BE2C (cell line): Measurements from ENCODE around the gene FMNL3.
"Not testable (repeated sequence)": the region's sequence is repeated elsewhere in the genome, so short reads cannot be mapped to it uniquely, and the experiment has no call there.

Experiments used
- DNase-seq: peaks from one replicate; pipeline ENCODE4 v3.0.0-alpha.2; 2020
- H3K27me3 ChIP-seq: fragments of 250-450 bp; sonication (Bioruptor Pico); 2 replicates; pipeline ENCODE4 v1.5.1; 2020; ENCODE audit warnings: mild to moderate bottlenecking
- H3K36me3 ChIP-seq: fragments of 250-450 bp; sonication (Bioruptor Pico); 2 replicates; pipeline ENCODE4 v1.5.1; 2020; ENCODE audit warnings: mild to moderate bottlenecking
- H3K4me1 ChIP-seq: fragments of 250-450 bp; sonication (Bioruptor Pico); 2 replicates; pipeline ENCODE4 v1.5.1; 2020
- H3K4me3 ChIP-seq: 2 replicates; pipeline ENCODE4 v1.5.1; 2011; ENCODE audit warnings: low read depth, low read length
- H3K9me3 ChIP-seq: fragments of 250-450 bp; sonication (Bioruptor Pico); 2 replicates; pipeline ENCODE4 v1.5.1; 2020
- TF ChIP-seq, protein P1 (sequence below): IDR thresholded peaks from 2 replicates; pipeline ENCODE4 v1.5.1; 2012; ENCODE audit warnings: mild to moderate bottlenecking, low read depth, low read length

The FMNL3 gene

DNA sequence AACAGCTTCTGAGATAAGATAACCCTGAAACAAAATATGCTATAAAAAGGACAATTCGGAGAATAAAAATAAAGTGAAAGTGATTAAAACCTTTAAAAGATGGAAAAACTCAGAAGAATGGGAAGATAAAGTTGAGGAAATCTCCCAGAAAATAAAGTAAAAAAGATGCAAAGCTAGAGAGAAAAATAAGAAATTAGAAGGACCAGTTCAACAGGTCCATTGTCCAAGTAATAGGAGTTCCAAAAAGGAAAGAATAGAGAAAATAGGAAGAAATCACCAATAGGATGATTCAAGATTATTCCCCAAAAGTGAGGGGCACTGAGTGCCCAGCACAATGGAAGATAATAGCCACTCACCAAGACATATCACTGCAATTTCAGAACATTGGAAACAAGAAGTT, 88.6 kb downstream of the FMNL3 start:
- Histone ChIP-seq H3K27me3 (no peaks in the 10 kb centered on the region), H3K36me3 (no peaks in the 10 kb centered on the region), H3K4me3 (no peak overlapping the region), H3K9me3 (no peaks in the 10 kb centered on the region), H3K4me1 (no peaks in the 10 kb centered on the region; the same call in 1 of the 2 replicates)
- DNase-seq: no peak
- TF ChIP-seq, protein P1, sequence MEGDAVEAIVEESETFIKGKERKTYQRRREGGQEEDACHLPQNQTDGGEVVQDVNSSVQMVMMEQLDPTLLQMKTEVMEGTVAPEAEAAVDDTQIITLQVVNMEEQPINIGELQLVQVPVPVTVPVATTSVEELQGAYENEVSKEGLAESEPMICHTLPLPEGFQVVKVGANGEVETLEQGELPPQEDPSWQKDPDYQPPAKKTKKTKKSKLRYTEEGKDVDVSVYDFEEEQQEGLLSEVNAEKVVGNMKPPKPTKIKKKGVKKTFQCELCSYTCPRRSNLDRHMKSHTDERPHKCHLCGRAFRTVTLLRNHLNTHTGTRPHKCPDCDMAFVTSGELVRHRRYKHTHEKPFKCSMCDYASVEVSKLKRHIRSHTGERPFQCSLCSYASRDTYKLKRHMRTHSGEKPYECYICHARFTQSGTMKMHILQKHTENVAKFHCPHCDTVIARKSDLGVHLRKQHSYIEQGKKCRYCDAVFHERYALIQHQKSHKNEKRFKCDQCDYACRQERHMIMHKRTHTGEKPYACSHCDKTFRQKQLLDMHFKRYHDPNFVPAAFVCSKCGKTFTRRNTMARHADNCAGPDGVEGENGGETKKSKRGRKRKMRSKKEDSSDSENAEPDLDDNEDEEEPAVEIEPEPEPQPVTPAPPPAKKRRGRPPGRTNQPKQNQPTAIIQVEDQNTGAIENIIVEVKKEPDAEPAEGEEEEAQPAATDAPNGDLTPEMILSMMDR: no peak

DNA sequence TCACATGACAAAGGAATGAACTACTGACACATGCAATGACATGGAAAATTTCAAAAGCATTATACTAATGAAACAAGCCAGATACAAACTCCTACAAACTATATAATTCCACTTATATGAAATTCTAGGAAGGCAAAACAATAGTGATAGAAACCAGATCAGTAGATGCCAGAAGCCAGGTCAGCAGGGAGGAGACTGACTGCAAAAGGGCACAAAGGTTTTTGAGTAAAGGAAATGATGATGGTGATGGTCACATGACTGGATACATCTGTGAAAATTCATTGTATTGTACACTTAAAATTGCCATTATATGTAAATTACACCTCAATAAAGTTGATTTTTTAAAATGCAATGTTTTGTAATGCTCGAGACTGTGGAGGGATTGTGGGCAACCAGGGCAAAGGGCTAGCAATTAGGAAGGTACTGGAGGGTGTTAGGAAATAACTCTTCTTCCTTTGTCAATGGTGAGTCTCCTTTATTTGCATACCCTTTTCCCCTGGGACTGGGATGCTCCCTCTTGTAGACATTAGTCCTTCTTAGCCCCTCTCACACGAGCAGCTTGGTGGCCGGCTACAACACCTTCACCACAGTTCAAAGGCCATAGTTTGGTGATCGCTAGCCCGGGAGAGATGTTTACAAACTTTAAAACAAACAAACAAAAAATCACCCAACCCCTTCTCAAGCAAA, 90.5 kb downstream of the FMNL3 start:
- no peak for DNase-seq
- TF ChIP-seq, protein P1: no peak
- no peaks in the 10 kb centered on the region; the same call in 1 of the 2 replicates for H3K4me1 ChIP-seq

DNA sequence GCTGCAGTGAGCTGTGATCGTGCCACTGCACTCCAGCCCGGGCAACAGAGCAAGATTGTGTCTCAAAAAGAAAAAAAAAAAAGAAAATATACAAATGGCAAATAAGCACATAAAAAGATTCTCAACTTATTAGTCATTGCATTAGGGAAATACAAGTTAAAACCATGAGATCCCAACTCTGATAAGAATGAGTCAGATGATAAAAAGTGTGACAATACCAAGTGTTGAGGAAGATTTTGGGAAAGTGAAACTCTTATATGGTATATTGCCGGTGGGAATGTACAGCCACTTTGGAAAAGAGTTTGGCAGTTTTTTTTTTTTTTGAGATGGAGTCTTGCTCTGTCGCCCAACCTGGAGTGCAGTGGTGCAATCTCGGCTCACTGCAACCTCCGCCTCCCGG, 91.5 kb downstream of the FMNL3 start:
- no peaks in the 10 kb centered on the region; the same call in 1 of the 2 replicates for H3K4me1 ChIP-seq
- H3K27me3 ChIP-seq: no peaks in the 10 kb centered on the region
- H3K4me3 ChIP-seq: no peak overlapping the region
- H3K9me3 ChIP-seq: no peaks in the 10 kb centered on the region
- TF ChIP-seq, protein P1: no peak
- DNase-seq: no peak
- H3K36me3 ChIP-seq: no peaks in the 10 kb centered on the region

More for the DNA sequence above, 90.5 kb downstream of the FMNL3 start:
- no peaks in the 10 kb centered on the region for H3K9me3 ChIP-seq
- H3K36me3 ChIP-seq: no peaks in the 10 kb centered on the region
- no peaks in the 10 kb centered on the region for H3K27me3 ChIP-seq
- no peak overlapping the region for H3K4me3 ChIP-seq

DNA sequence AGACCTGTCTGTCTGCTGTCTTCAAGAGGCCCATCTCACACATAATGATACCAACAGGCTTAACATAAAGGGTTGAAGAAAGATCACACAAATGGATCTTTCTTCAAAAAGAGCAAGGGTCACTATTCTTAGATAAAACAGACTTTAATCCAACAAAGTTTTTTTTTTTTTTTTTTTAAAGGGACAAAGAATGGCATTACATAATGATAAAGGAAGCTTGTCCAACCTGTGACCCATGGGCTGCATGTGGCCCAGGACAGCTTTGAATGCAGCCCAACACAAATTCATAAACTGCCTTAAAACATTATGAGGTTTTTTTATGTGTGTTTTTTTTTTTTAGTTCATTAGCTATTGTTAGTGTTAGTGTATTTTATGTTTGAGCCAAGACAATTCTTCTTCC, 95.0 kb downstream of the FMNL3 start:
- TF ChIP-seq, protein P1: no peak
- no peaks in the 10 kb centered on the region for H3K9me3 ChIP-seq
- no peaks in the 10 kb centered on the region for H3K36me3 ChIP-seq
- DNase-seq: no peak
- no peak overlapping the region for H3K4me3 ChIP-seq
- H3K4me1 ChIP-seq: no peaks in the 10 kb centered on the region; the same call in 1 of the 2 replicates
- no peaks in the 10 kb centered on the region for H3K27me3 ChIP-seq

DNA sequence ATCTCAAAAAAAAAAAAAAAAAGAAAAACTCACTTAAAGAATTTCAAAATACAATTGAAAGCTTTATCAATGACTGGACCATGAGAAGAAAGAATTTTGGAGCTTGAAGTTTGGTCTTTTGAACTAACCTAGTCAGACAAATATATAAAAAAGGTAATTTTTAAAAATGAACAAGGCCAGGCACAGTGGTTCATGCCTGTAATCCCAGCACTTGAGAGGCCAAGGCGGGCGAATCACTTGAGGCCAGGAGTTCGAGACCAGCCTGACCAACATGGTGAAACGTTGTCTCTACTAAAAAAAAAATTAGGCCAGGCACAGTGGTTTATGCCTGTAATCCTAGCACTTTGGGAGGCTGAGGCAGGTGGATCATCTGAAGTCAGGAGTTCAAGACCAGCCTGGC, 96.4 kb downstream of the FMNL3 start:
- DNase-seq, H3K4me1 ChIP-seq, H3K9me3 ChIP-seq, H3K36me3 ChIP-seq, H3K4me3 ChIP-seq, H3K27me3 ChIP-seq: not testable (repeated sequence)

DNA sequence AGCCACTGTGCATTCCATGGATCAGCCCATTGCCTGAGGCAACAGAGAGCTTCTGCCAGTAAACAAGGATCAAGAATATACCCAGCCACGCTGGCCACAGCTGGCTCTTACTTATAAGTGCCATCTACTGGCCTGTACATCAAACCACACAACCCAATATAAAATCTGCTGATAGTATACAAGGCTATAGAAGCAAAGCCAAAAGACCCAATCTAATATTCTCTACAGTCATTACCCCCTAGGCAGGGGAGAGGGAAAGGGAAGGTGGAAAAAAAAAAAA, 97.4 kb downstream of the FMNL3 start:
- H3K27me3 ChIP-seq: no peaks in the 10 kb centered on the region
- H3K4me3 ChIP-seq: no peak overlapping the region
- H3K4me1 ChIP-seq: no peaks in the 10 kb centered on the region
- no peaks in the 10 kb centered on the region for H3K36me3 ChIP-seq
- TF ChIP-seq, protein P1: peak; percentile 56
- no peaks in the 10 kb centered on the region for H3K9me3 ChIP-seq
- peak; percentile 72 for DNase-seq
